ENCODE measurements around the gene KRT74. TPM values are rescaled to one million over a fixed set of nuclear protein-coding genes. Genes with fewer than 3 reads are reported as not detected.

KRT74 gene
- total and polyA plus RNA-seq, 4 donors: not detected

GRCh38 chr12:52578469-52578868 is 4.8 kb upstream of the KRT74 start:
- H3K27me3 ChIP-seq (ENCODE audit: control insufficient read depth in 4 of 4, insufficient read depth in 4 of 4, low read length in 3 of 4): no peaks in the 10 kb centered on the region
- H3K27ac ChIP-seq (ENCODE audit: low read depth in 1 of 2, low read length in 2 of 2): no peak overlapping the region
- DNase-seq (ENCODE audit: low spot score): no peak
- no peak overlapping the region for H3K9ac ChIP-seq (ENCODE audit: low read depth in 1 of 2, low read length in 2 of 2)
- no peaks in the 10 kb centered on the region for H3K9me3 ChIP-seq (ENCODE audit: control insufficient read depth in 4 of 4, low read length in 3 of 4)
- 88% methylated on average over 3 of the region's 3 CpGs for WGBS
- H3K36me3 ChIP-seq (ENCODE audit: control insufficient read depth in 4 of 4, insufficient read depth in 3 of 4, low read depth in 1 of 4, low read length in 3 of 4): no peaks in the 10 kb centered on the region
- no peak overlapping the region for H3K4me3 ChIP-seq (ENCODE audit: low read depth in 1 of 3, low read length in 3 of 3)
- H3K4me1 ChIP-seq (ENCODE audit: control insufficient read depth in 4 of 4, insufficient read depth in 4 of 4, low read length in 3 of 4): peaks cover 0 to 6% (median 3%) of the 10 kb centered on the region in 4 donors
- no peak for TF ChIP-seq MAX (IDR thresholded peaks at IDR 0.05)
- no peak for TF ChIP-seq YY1 (IDR thresholded peaks at IDR 0.05)
- TF ChIP-seq RAD21 (IDR thresholded peaks at IDR 0.05): no peak
- TF ChIP-seq REST (IDR thresholded peaks at IDR 0.05): no peak
- no peak for TF ChIP-seq EGR1 (IDR thresholded peaks at IDR 0.05; ENCODE audit: low read depth in 2 of 2)
- no peak for TF ChIP-seq TAF1 (conservative IDR thresholded peaks at IDR 0.05)
- TF ChIP-seq GABPA (IDR thresholded peaks at IDR 0.05 in 1 of 2, conservative IDR thresholded peaks at IDR 0.05 in 1 of 2): no peak
- no peak for TF ChIP-seq NR2F2 (IDR thresholded peaks at IDR 0.05)

- no peak for TF ChIP-seq FOXA1 (IDR thresholded peaks at IDR 0.05)
- no peak for TF ChIP-seq FOXA2 (IDR thresholded peaks at IDR 0.05)
- WGBS: 94% methylated on average over 8 of the region's 8 CpGs
- no peak overlapping the region for H3K27ac ChIP-seq (ENCODE audit: low read depth in 1 of 2, low read length in 2 of 2)
Observed at GRCh38 chr12:52577316-52577715, 3.7 kb upstream of the KRT74 start.

GRCh38 chr12:52575948-52576347 is 2.3 kb upstream of the KRT74 start:
- 93% methylated on average over 3 of the region's 3 CpGs for WGBS
- Histone ChIP-seq H3K27ac (ENCODE audit: low read depth in 1 of 2, low read length in 2 of 2) (no peak overlapping the region), H3K9me3 (ENCODE audit: control insufficient read depth in 4 of 4, low read length in 3 of 4) (no peaks in the 10 kb centered on the region), H3K36me3 (ENCODE audit: control insufficient read depth in 4 of 4, insufficient read depth in 3 of 4, low read depth in 1 of 4, low read length in 3 of 4) (no peaks in the 10 kb centered on the region), H3K9ac (ENCODE audit: low read depth in 1 of 2, low read length in 2 of 2) (no peak overlapping the region), H3K27me3 (ENCODE audit: control insufficient read depth in 4 of 4, insufficient read depth in 4 of 4, low read length in 3 of 4) (no peaks in the 10 kb centered on the region), H3K4me3 (ENCODE audit: low read depth in 1 of 3, low read length in 3 of 3) (no peak overlapping the region), H3K4me1 (ENCODE audit: control insufficient read depth in 4 of 4, insufficient read depth in 4 of 4, low read length in 3 of 4) (no peaks in the 10 kb centered on the region)
- no peak for TF ChIP-seq FOXA2 (IDR thresholded peaks at IDR 0.05)
- no peak for TF ChIP-seq CTCF (IDR thresholded peaks at IDR 0.05; ENCODE audit: low read depth, low read length, missing input control)
- TF ChIP-seq REST (IDR thresholded peaks at IDR 0.05): no peak
- TF ChIP-seq NR2F2 (IDR thresholded peaks at IDR 0.05): no peak
- DNase-seq (ENCODE audit: low spot score): no peak

More at GRCh38 chr12:52577316-52577715, 3.7 kb upstream of the KRT74 start:
- Histone ChIP-seq H3K4me3 (ENCODE audit: low read depth in 1 of 3, low read length in 3 of 3) (no peak overlapping the region), H3K36me3 (ENCODE audit: control insufficient read depth in 4 of 4, insufficient read depth in 3 of 4, low read depth in 1 of 4, low read length in 3 of 4) (no peaks in the 10 kb centered on the region), H3K27me3 (ENCODE audit: control insufficient read depth in 4 of 4, insufficient read depth in 4 of 4, low read length in 3 of 4) (no peaks in the 10 kb centered on the region), H3K9ac (ENCODE audit: low read depth in 1 of 2, low read length in 2 of 2) (no peak overlapping the region), H3K9me3 (ENCODE audit: control insufficient read depth in 4 of 4, low read length in 3 of 4) (no peaks in the 10 kb centered on the region), H3K4me1 (ENCODE audit: control insufficient read depth in 4 of 4, insufficient read depth in 4 of 4, low read length in 3 of 4) (no peaks in the 10 kb centered on the region)
- no peak for DNase-seq (ENCODE audit: low spot score)

Data from liver (tissue), 9 donors.